Lower lobe of right lung (tissue), 2 donors: ENCODE measurements around the gene FBXO36. TPM values are rescaled to one million over a fixed set of nuclear protein-coding genes. Genes with fewer than 3 reads are reported as not detected.

Source experiments
- ATAC-seq, 2 donors: fragments of 200-7000 bp; cut with Tn5 transposase; one replicate each; pipeline ENCODE4 v1.9.1; 2020 to 2022; ENCODE audit warnings: mild to moderate bottlenecking in 2 of 2, moderate library complexity in 2 of 2
- DNase-seq: peaks from one replicate; pipeline ENCODE4 v3.0.0-alpha.2; 2020
- H3K27ac ChIP-seq: fragments of 200-600 bp; one replicate; pipeline ENCODE4 v1.8.0; 2022
- H3K27me3 ChIP-seq: fragments of 200-600 bp; one replicate; pipeline ENCODE4 v1.8.0; 2022; ENCODE audit warnings: low read depth
- H3K36me3 ChIP-seq: fragments of 200-600 bp; one replicate; pipeline ENCODE4 v1.8.0; 2022; ENCODE audit warnings: mild to moderate bottlenecking
- H3K4me1 ChIP-seq: fragments of 200-600 bp; one replicate; pipeline ENCODE4 v1.8.0; 2022
- H3K4me3 ChIP-seq: fragments of 200-600 bp; one replicate; pipeline ENCODE4 v1.8.0; 2022; ENCODE audit warnings: mild to moderate bottlenecking
- H3K9me3 ChIP-seq: fragments of 200-600 bp; one replicate; pipeline ENCODE4 v1.8.0; 2022
- CTCF ChIP-seq: fragments of 200-600 bp; IDR thresholded peaks from one replicate; pipeline ENCODE4 v1.8.0; 2022; ENCODE audit warnings: antibody characterized with exemption, mild to moderate bottlenecking
- intact Hi-C: fragments of 100-400 bp; cut with DNase I; formaldehyde crosslinking; loops from one replicate; pipeline ENCODE4 v1.11.0; 2022
- total RNA-seq: library from RNA; stranded (reverse); fragmentation: NEBNext Ultra II Directional; extraction: Animal tissue kit (Norgen Biotek cat#: 25700); gene quantifications from one replicate; pipeline ENCODE4 v1.2.1, GENCODE V29; 2021
- donor health status: DM: no; HTN: yes; CAD: no; lungs with severe emphysema.

FBXO36 gene
- total RNA-seq, 1 donor from 2014 or later = 3.3 TPM

GRCh38 chr2:230012267-230012884 lies 90.1 kb downstream of the FBXO36 start:
- Histone ChIP-seq H3K36me3 (no peaks in the 10 kb centered on the region), H3K4me3 (no peak overlapping the region), H3K27ac (no peak overlapping the region), H3K9me3 (no peaks in the 10 kb centered on the region), H3K27me3 (no peaks in the 10 kb centered on the region), H3K4me1 (peaks cover 8% of the 10 kb centered on the region)
- intact Hi-C loops = no loop called here
- no peak for TF ChIP-seq CTCF
- no peak for ATAC-seq
- no peak for DNase-seq

GRCh38 chr2:230016844-230017243 lies 94.5 kb downstream of the FBXO36 start:
- DNase-seq = no peak
- H3K9me3 ChIP-seq = no peaks in the 10 kb centered on the region
- intact Hi-C loops = no loop called here
- no peaks in the 10 kb centered on the region for H3K36me3 ChIP-seq
- no peak overlapping the region for H3K4me3 ChIP-seq
- no peak overlapping the region for H3K27ac ChIP-seq
- no peaks in the 10 kb centered on the region for H3K27me3 ChIP-seq
- no peak for ATAC-seq
- no peaks in the 10 kb centered on the region for H3K4me1 ChIP-seq
- no peak for TF ChIP-seq CTCF

- H3K27ac ChIP-seq = no peak overlapping the region
- no peaks in the 10 kb centered on the region for H3K36me3 ChIP-seq
- H3K4me1 ChIP-seq = no peaks in the 10 kb centered on the region
- no peak for TF ChIP-seq CTCF
- intact Hi-C loops = no loop called here
- no peaks in the 10 kb centered on the region for H3K9me3 ChIP-seq
- DNase-seq (no peak), ATAC-seq (no peak)
- H3K4me3 ChIP-seq = no peak overlapping the region
- no peaks in the 10 kb centered on the region for H3K27me3 ChIP-seq
These were observed 95.8 kb downstream of the FBXO36 start for GRCh38 chr2:230018153-230018552.

- H3K36me3 ChIP-seq = no peaks in the 10 kb centered on the region
- ATAC-seq (no peak), DNase-seq (no peak)
- H3K4me1 ChIP-seq = no peaks in the 10 kb centered on the region
- no peak overlapping the region for H3K27ac ChIP-seq
- intact Hi-C loops = no loop called here
- H3K9me3 ChIP-seq = no peaks in the 10 kb centered on the region
- TF ChIP-seq CTCF = no peak
- no peak overlapping the region for H3K4me3 ChIP-seq
- no peaks in the 10 kb centered on the region for H3K27me3 ChIP-seq
These were observed 97.4 kb downstream of the FBXO36 start for GRCh38 chr2:230019742-230020141.

- H3K27ac ChIP-seq = no peak overlapping the region
- no peaks in the 10 kb centered on the region for H3K9me3 ChIP-seq
- H3K4me1 ChIP-seq = no peaks in the 10 kb centered on the region
- H3K36me3 ChIP-seq = no peaks in the 10 kb centered on the region
- no peak for TF ChIP-seq CTCF
- no peak overlapping the region for H3K4me3 ChIP-seq
- ATAC-seq (no peak), DNase-seq (no peak)
- intact Hi-C loops = no loop called here
- no peaks in the 10 kb centered on the region for H3K27me3 ChIP-seq
These were observed 101.0 kb downstream of the FBXO36 start for GRCh38 chr2:230023313-230023712.
